CD4-positive, alpha-beta T cell treated with Interleukin-17A for 1 hour (primary cell): ENCODE measurements around the gene TFAP2A.

Source experiments
- DNase-seq: peaks from one replicate; pipeline ENCODE4 v3.0.0-alpha.2; 2020

TFAP2A gene

GRCh38 chr6:10382322-10382721 is 32.6 kb downstream of the TFAP2A start:
- DNase-seq = no peak

GRCh38 chr6:10381830-10382208 is 33.1 kb downstream of the TFAP2A start:
- no peak for DNase-seq

DNA sequence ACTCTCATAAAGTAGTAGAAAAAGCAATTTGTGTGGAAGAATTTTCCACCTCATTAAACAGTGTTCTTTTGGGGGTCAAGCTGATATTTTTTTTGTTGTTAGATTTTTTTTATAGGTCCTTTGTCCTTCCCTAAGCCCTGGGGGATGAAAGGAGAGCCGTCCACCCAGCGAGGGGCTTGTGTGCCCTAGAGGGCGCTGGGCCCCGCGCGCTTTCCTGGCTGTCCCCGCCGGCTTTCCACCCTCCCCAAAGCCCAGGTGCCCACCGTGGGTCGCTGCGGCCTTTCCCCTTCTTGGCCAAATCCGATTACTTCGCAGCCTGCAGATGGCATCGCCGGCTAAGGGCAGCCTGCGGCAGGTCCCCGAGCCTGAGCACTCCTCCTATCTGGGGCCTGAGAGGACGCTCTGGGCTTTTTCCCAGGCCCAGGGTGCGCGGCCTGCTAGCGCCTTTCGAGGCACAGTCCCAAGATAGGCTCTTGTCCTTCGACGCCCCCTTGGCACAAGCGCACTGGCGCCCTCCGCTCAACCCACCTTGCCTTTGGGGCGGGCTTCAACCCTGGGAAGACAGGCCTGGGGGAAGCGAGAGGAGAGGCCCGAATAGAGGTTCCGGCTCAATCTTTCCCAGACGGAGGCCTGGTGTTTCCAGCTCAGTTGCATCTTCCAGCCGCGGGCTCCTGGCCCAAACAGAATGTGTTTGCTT is 33.6 kb downstream of the TFAP2A start:
- no peak for DNase-seq

- DNase-seq = no peak
Observed at GRCh38 chr6:10375391-10375969, 39.4 kb downstream of the TFAP2A start.

GRCh38 chr6:10373642-10374359 is 41.1 kb downstream of the TFAP2A start:
- no peak for DNase-seq

DNA sequence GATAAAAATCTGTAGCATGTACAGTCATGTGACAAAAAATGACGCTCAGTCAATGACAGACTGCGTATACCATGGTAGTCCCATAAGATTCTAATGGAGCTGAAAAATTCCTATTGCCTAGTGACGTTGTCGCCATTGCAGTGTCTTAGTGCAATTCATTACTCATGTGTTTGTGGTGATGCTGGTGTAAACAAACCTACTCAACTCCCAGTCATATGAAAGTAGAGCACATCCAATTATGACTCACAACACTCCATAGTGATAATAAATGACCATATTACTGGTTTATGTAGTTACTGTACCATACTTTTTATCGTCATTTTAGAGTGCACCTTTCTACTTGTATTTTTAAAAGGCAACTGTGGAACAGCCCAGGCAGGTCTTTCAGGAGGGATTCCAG is 45.0 kb downstream of the TFAP2A start:
- no peak for DNase-seq

- no peak for DNase-seq
Observed at GRCh38 chr6:10368861-10369260, 46.0 kb downstream of the TFAP2A start.

DNA sequence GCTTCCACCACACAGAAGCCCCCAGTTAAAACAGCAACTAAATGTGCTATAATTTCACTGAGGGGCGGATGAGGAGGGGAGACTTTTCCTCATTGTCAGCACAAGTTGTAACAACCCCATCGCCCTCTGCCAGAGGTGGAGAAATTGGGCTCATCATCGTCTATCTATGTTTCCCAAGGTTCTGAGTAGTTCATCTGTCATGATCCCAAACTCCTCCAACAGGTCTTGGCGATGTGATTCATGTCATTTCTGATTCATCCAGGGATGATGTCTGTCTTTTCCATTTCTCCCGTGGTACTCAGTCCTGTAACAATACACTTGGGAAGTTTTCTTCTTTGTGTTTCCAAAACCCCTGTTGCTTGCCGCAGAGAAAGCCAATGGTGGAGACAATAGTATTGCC is 51.0 kb downstream of the TFAP2A start:
- DNase-seq = no peak

- DNase-seq = no peak
Observed at GRCh38 chr6:10362300-10362699, 52.6 kb downstream of the TFAP2A start.

GRCh38 chr6:10361428-10361827 is 53.4 kb downstream of the TFAP2A start:
- no peak for DNase-seq

DNA sequence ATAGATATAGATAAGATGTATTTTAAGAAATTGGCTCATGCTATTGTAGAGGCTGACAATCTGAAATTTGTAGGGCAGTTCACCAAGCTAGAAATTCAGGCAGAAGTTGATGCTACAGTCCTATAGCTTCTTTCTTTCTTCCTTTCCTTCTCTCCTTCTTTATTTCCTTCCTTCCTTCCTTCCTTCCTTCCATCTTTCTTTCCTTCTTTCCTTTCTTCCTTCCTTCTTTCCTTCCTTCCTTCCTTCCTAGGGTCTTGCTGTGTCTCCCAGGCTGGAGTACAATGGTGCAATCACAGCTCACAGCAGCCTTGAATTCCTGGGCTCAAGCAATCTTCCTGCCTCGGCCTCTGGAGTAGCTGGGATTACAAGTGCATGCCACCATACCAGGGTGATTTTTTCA is 55.3 kb downstream of the TFAP2A start:
- DNase-seq = no peak

- no peak for DNase-seq
Observed at GRCh38 chr6:10355115-10355702, 59.7 kb downstream of the TFAP2A start.

GRCh38 chr6:10351791-10352190 is 63.1 kb downstream of the TFAP2A start:
- no peak for DNase-seq

- DNase-seq = no peak
Observed at GRCh38 chr6:10350720-10351119, 64.2 kb downstream of the TFAP2A start.

- DNase-seq = no peak
Observed at GRCh38 chr6:10347561-10348327, 67.1 kb downstream of the TFAP2A start.
